ENCODE data around the gene KLRC1. TPM values are rescaled to one million over a fixed set of nuclear protein-coding genes. Genes with fewer than 3 reads are reported as not detected.
"Not testable (repeated sequence)": the region's sequence is repeated elsewhere in the genome, so short reads cannot be mapped to it uniquely, and the experiment has no call there.

The KLRC1 gene
- total RNA-seq, 2 donors from 2014 or later: 0.59 TPM; not detected in 1

- H3K9me3 ChIP-seq; H3K4me3 ChIP-seq; H3K36me3 ChIP-seq; H3K27me3 ChIP-seq (replicated peaks; ENCODE audit: insufficient read depth); intact Hi-C loops (cut with DNase I); H3K27ac ChIP-seq; DNase-seq (ENCODE audit: low spot score); H3K4me1 ChIP-seq (replicated peaks): not testable (repeated sequence)
- 82% methylated on average over 4 of the region's 4 CpGs for WGBS
Measured at GRCh38 chr12:10430623-10431022, 22.6 kb downstream of the KLRC1 start.

- H3K9me3 ChIP-seq; H3K27me3 ChIP-seq (replicated peaks; ENCODE audit: insufficient read depth); intact Hi-C loops (cut with DNase I); DNase-seq (ENCODE audit: low spot score); H3K4me3 ChIP-seq; H3K4me1 ChIP-seq (replicated peaks); H3K27ac ChIP-seq; H3K36me3 ChIP-seq: not testable (repeated sequence)
- 90% methylated on average over 7 of the region's 8 CpGs for WGBS
Measured at GRCh38 chr12:10425938-10426337, 27.2 kb downstream of the KLRC1 start.

- H3K4me1 ChIP-seq (replicated peaks); DNase-seq (ENCODE audit: low spot score); H3K4me3 ChIP-seq; H3K27me3 ChIP-seq (replicated peaks; ENCODE audit: insufficient read depth); H3K9me3 ChIP-seq; H3K36me3 ChIP-seq; H3K27ac ChIP-seq; intact Hi-C loops (cut with DNase I): not testable (repeated sequence)
- WGBS: no CpG with 5 or more reads among the region's 1 CpG
Measured at GRCh38 chr12:10424260-10424899, 28.8 kb downstream of the KLRC1 start.

- H3K27ac ChIP-seq; intact Hi-C loops (cut with DNase I); H3K27me3 ChIP-seq (replicated peaks; ENCODE audit: insufficient read depth); H3K9me3 ChIP-seq; H3K36me3 ChIP-seq; DNase-seq (ENCODE audit: low spot score); H3K4me3 ChIP-seq; H3K4me1 ChIP-seq (replicated peaks): not testable (repeated sequence)
- WGBS: no CpG with 5 or more reads among the region's 3 CpGs
Measured at GRCh38 chr12:10422159-10422558, 31.0 kb downstream of the KLRC1 start.

GRCh38 chr12:10420334-10420733 lies 32.8 kb downstream of the KLRC1 start, which contains the start of gene KLRC3:
TSS of gene KLRC3 (minus strand) at chr12:10420595. CDS start at chr12:10420550, 45 bp downstream.
- intact Hi-C loops (cut with DNase I); H3K4me3 ChIP-seq; H3K9me3 ChIP-seq; H3K27me3 ChIP-seq (replicated peaks; ENCODE audit: insufficient read depth); H3K27ac ChIP-seq; DNase-seq (ENCODE audit: low spot score); H3K36me3 ChIP-seq; H3K4me1 ChIP-seq (replicated peaks): not testable (repeated sequence)
- WGBS: 16% methylated on average over 1 of the region's 1 CpG

- no peaks in the 10 kb centered on the region for H3K4me1 ChIP-seq (replicated peaks)
- H3K36me3 ChIP-seq: no peaks in the 10 kb centered on the region
- intact Hi-C loops (cut with DNase I): no loop called here
- no peak within 1 kb of the TSS for H3K4me3 ChIP-seq
- no peaks in the 10 kb centered on the region for H3K27me3 ChIP-seq (replicated peaks; ENCODE audit: insufficient read depth)
- no peaks in the 10 kb centered on the region for H3K9me3 ChIP-seq
- H3K27ac ChIP-seq: no peak within 1 kb of the TSS
- TF ChIP-seq POLR2A (IDR thresholded peaks at IDR 0.05) (no peak), POLR2AphosphoS5 (IDR thresholded peaks at IDR 0.05) (no peak), CTCF (IDR thresholded peaks at IDR 0.05) (no peak)
- no peak for DNase-seq (ENCODE audit: low spot score)
- 0% methylated on average over 1 of the region's 1 CpG for WGBS
Measured at GRCh38 chr12:10409392-10409791, 43.8 kb downstream of the KLRC1 start, which contains the start of gene KLRC4. TSS of gene KLRC4 (minus strand) at chr12:10409757. CDS start at chr12:10409575, 182 bp downstream.

GRCh38 chr12:10408842-10409241 lies 44.3 kb downstream of the KLRC1 start:
- H3K9me3 ChIP-seq: no peaks in the 10 kb centered on the region
- no peak overlapping the region for H3K4me3 ChIP-seq
- WGBS: 78% methylated on average over 3 of the region's 3 CpGs
- no peak overlapping the region for H3K27ac ChIP-seq
- intact Hi-C loops (cut with DNase I): no loop called here
- no peaks in the 10 kb centered on the region for H3K4me1 ChIP-seq (replicated peaks)
- DNase-seq (ENCODE audit: low spot score): no peak
- TF ChIP-seq POLR2AphosphoS5 (IDR thresholded peaks at IDR 0.05) (no peak), POLR2A (IDR thresholded peaks at IDR 0.05) (no peak), CTCF (IDR thresholded peaks at IDR 0.05) (no peak)
- no peaks in the 10 kb centered on the region for H3K27me3 ChIP-seq (replicated peaks; ENCODE audit: insufficient read depth)
- no peaks in the 10 kb centered on the region for H3K36me3 ChIP-seq

Measured in prostate gland (tissue), 2 donors.